CD4-positive, alpha-beta T cell (primary cell): ENCODE measurements around the gene NDUFS1. TPM values are rescaled to one million over a fixed set of nuclear protein-coding genes. Genes with fewer than 3 reads are reported as not detected.

ENCODE experiments used
- ATAC-seq: fragments of 200-7000 bp; cut with Tn5 transposase; one replicate; pipeline ENCODE4 v1.10.0; 2022; ENCODE audit warnings: mild to moderate bottlenecking; ENCODE audit not compliant: poor library complexity
- CTCF ChIA-PET: fragments of 350-600 bp; sonication (Branson Sonifier 250); formaldehyde crosslinking; loops from one replicate; lab custom pipeline; 2021; ENCODE audit warnings: antibody characterized with exemption, inconsistent platforms; lab: Charles Lee
- POLR2A ChIA-PET: fragments of 350-600 bp; sonication (Branson Sonifier 250); formaldehyde crosslinking; loops from one replicate; lab custom pipeline; 2021; ENCODE audit warnings: antibody characterized with exemption, inconsistent platforms; lab: Charles Lee
- DNase-seq, 14 experiments: peaks; one replicate each; pipeline ENCODE4 v3.0.0-alpha.2; 2013 to 2020; ENCODE audit warnings: mixed read lengths in 2 of 14
- H3K27ac ChIP-seq, 2 donors: one replicate each; pipeline versions ENCODE4 v1.5.1 to v1.7.0; 2013; ENCODE audit warnings: low read length in 2 of 2, low read depth in 1 of 2, mild to moderate bottlenecking in 1 of 2
- H3K27me3 ChIP-seq, 2 experiments: 1 replicate in 1 of 2; 2 replicates in 1 of 2; pipeline versions ENCODE4 v1.6.1 to v1.7.0; 2013; ENCODE audit warnings: low read length in 2 of 2, control low read depth in 1 of 2, mild to moderate bottlenecking in 1 of 2, moderate library complexity in 1 of 2; ENCODE audit not compliant: insufficient read depth in 2 of 2, control insufficient read depth in 1 of 2
- H3K36me3 ChIP-seq: one replicate; pipeline ENCODE4 v1.6.1; 2013; ENCODE audit warnings: low read length, control low read depth; ENCODE audit not compliant: insufficient read depth
- H3K4me1 ChIP-seq: one replicate; pipeline ENCODE4 v1.6.1; 2013; ENCODE audit warnings: low read length, control low read depth; ENCODE audit not compliant: insufficient read depth
- H3K4me3 ChIP-seq: one replicate; pipeline ENCODE4 v1.5.1; 2013; ENCODE audit warnings: mild to moderate bottlenecking, low read length, moderate library complexity
- H3K9me3 ChIP-seq, 2 experiments: 1 replicate in 1 of 2; 2 replicates in 1 of 2; pipeline versions ENCODE4 v1.6.1 to v1.7.0; 2013; ENCODE audit warnings: low read length in 2 of 2, mild to moderate bottlenecking in 2 of 2, control low read depth in 1 of 2, moderate library complexity in 1 of 2; ENCODE audit not compliant: control insufficient read depth in 1 of 2, insufficient read depth in 1 of 2
- H3K27ac Mint-ChIP-seq: one replicate; pipeline ENCODE4 v1.8.0; 2020; ENCODE audit warnings: mixed read lengths
- H3K27me3 Mint-ChIP-seq: one replicate; pipeline ENCODE4 v1.8.0; 2021; ENCODE audit warnings: mixed read lengths
- H3K36me3 Mint-ChIP-seq: one replicate; pipeline ENCODE4 v1.8.0; 2021; ENCODE audit warnings: low read depth, mixed read lengths
- H3K4me1 Mint-ChIP-seq: one replicate; pipeline ENCODE4 v1.8.0; 2021; ENCODE audit warnings: low read depth, mixed read lengths
- H3K4me3 Mint-ChIP-seq: one replicate; pipeline ENCODE4 v1.8.0; 2020; ENCODE audit warnings: mild to moderate bottlenecking, mixed read lengths
- H3K9me3 Mint-ChIP-seq: one replicate; pipeline ENCODE4 v1.8.0; 2020; ENCODE audit warnings: mixed read lengths
- intact Hi-C, 2 experiments: fragments of 100-400 bp; cut with DNase I in 1 of 2; cut with micrococcal nuclease in 1 of 2; formaldehyde crosslinking; loops; one replicate each; pipeline versions ENCODE4 v1.15.1 to v1.9.0; 2023 to 2025; cut with DNase I, micrococcal nuclease
- total RNA-seq, 174 experiments: library from RNA in 2 of 174; stranded (reverse) in 2 of 174; gene quantifications; one replicate each; pipeline ENCODE4 v1.2.3 and lab custom pipeline; 2021 to 2026
- TF ChIP-seq, protein P1 (sequence below): fragments of 200-600 bp; IDR thresholded peaks from one replicate; pipeline ENCODE4 v1.8.0; 2022; ENCODE audit warnings: antibody characterized with exemption, mild to moderate bottlenecking

Gene NDUFS1
- total RNA-seq, 2 experiments from 2014 or later = 33.4 to 34.3 TPM

DNA sequence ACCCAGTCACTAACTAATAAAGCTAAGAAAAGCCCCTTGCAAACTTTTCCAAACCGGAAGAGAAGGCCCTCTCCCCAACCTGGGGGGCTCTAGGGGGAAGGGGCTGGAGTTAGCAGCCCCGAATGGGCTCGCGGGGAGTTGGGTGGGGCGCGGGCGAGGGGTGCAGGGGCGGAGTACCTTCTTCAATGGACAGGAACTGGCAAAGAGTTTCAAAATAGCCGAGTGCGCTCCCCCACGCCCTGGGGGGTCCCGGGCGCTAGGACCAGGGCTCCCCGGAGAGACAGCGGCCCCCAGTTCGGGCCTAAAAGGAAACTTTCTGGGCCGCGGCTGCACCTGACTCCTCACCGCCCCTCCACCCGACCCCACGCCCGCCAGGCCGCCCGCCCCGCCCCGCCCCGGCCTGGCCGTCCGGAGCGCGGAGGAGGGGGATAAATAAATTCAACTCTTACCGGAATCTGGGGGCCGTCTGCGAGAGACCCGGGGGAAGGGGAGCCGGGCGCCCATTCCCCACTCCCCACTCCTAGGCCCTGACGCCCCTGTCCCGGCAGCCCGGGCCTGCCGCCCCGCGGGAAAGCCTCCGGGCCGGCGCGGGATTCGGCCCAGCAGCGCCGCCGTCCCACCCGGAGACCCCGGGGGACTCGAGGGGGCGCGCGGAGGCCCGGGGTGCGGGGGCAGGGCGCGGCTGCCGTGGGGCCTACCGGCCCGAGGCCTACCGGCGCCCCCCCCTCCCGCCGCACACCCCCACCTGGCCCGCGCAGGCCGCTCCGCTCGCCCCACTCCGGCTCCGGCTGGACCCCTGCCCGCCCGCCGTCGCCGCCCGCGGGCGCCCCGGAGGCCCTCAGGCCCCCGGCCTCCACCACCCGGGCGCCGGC lies 74.1 kb downstream of the NDUFS1 start:
- peaks cover 55% of the 10 kb centered on the region for H3K4me1 Mint-ChIP-seq
- no peaks in the 10 kb centered on the region for H3K9me3 Mint-ChIP-seq
- Histone ChIP-seq H3K9me3 (no peaks in the 10 kb centered on the region), H3K27me3 (no peaks in the 10 kb centered on the region), H3K27ac (peak overlapping the region; percentile 94 to 95), H3K4me1 (peaks cover 26% of the 10 kb centered on the region), H3K4me3 (peak overlapping the region; percentile 90), H3K36me3 (peaks cover 1% of the 10 kb centered on the region)
- peaks cover 18% of the 10 kb centered on the region for H3K36me3 Mint-ChIP-seq
- intact Hi-C loops = loop anchor here (5.0 to 10.0 kb wide), 4 partner anchors 60 to 1627 kb away; partner anchors contain the start of genes CCNYL1 (in 1 of the 2), FASTKD2 (in 1 of the 2), KLF7 (in 1 of the 2) and MDH1B (in 1 of the 2)
- H3K27me3 Mint-ChIP-seq = no peaks in the 10 kb centered on the region
- ChIA-PET POLR2A (interaction anchor here (1.0 to 2.7 kb wide), 11 partner anchors 9 to 1446 kb away, joined by 3 to 34 read pairs (median 5); partner anchors contain the start of genes CREB1, EEF1B2 and NDUFS1), CTCF (interaction anchor here (0.6 to 2.8 kb wide), 5 partner anchors 11 to 680 kb away, joined by 3 to 13 read pairs (median 4); partner anchors contain the start of genes EEF1B2, FASTKD2, MDH1B and NDUFS1)
- ATAC-seq (peak; percentile 11), DNase-seq (peak; percentile 24 to 66 (median 40))
- H3K4me3 Mint-ChIP-seq = peak overlapping the region; percentile 98
- H3K27ac Mint-ChIP-seq = peak overlapping the region; percentile 100
- TF ChIP-seq, protein P1, sequence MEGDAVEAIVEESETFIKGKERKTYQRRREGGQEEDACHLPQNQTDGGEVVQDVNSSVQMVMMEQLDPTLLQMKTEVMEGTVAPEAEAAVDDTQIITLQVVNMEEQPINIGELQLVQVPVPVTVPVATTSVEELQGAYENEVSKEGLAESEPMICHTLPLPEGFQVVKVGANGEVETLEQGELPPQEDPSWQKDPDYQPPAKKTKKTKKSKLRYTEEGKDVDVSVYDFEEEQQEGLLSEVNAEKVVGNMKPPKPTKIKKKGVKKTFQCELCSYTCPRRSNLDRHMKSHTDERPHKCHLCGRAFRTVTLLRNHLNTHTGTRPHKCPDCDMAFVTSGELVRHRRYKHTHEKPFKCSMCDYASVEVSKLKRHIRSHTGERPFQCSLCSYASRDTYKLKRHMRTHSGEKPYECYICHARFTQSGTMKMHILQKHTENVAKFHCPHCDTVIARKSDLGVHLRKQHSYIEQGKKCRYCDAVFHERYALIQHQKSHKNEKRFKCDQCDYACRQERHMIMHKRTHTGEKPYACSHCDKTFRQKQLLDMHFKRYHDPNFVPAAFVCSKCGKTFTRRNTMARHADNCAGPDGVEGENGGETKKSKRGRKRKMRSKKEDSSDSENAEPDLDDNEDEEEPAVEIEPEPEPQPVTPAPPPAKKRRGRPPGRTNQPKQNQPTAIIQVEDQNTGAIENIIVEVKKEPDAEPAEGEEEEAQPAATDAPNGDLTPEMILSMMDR = no peak

DNA sequence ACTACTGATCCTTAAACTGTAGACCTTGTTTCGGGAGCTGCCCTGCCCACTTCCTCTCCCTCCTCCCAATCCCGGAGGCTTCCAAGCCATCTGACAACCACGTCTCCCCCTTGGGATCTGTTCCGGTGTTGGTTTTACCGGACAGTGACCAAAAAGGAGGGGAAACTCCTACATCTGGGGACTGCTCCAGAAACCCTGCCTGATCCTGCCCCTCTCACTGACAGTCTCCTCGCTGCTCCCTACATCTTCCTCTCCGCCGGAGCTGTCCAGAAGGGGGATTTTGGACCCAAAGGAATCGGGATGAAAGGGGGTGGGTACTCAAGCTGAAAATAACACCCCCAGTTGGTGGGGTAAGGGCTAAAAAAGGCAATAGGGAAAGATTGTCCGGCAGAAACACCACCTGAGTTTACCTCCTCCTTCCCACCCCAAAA lies 74.8 kb downstream of the NDUFS1 start:
- POLR2A ChIA-PET = interaction anchor here (2.2 kb wide), 2 partner anchors 14 to 75 kb away, joined by 7 to 14 read pairs; partner anchors contain the start of genes EEF1B2 and NDUFS1
- H3K9me3 Mint-ChIP-seq = no peaks in the 10 kb centered on the region

More for the DNA sequence above, 74.8 kb downstream of the NDUFS1 start:
- no peaks in the 10 kb centered on the region for H3K9me3 ChIP-seq
- Mint-ChIP-seq H3K27ac (peak overlapping the region; percentile 92), H3K36me3 (peaks cover 23% of the 10 kb centered on the region), H3K4me3 (peak overlapping the region; percentile 98), H3K4me1 (peaks cover 61% of the 10 kb centered on the region), H3K27me3 (no peaks in the 10 kb centered on the region)
- no peaks in the 10 kb centered on the region for H3K36me3 ChIP-seq
- ATAC-seq (no peak), DNase-seq (peak in 8 of 14 experiments; percentile 5 to 37 (median 24))
- no peaks in the 10 kb centered on the region for H3K27me3 ChIP-seq
- peak overlapping the region; percentile 63 to 95 for H3K27ac ChIP-seq
- CTCF ChIA-PET = no interaction called here
- TF ChIP-seq, protein P1 = no peak
- peaks cover 29% of the 10 kb centered on the region for H3K4me1 ChIP-seq
- peak overlapping the region; percentile 62 for H3K4me3 ChIP-seq
- intact Hi-C loops = loop anchor here (5.0 to 10.0 kb wide), 4 partner anchors 60 to 1628 kb away; partner anchors contain the start of genes CCNYL1 (in 1 of the 2), FASTKD2 (in 1 of the 2), KLF7 (in 1 of the 2) and MDH1B (in 1 of the 2)
